Neural progenitor cell (in vitro differentiated cells): ENCODE measurements around the gene MEGF10. TPM values are rescaled to one million over a fixed set of nuclear protein-coding genes. Genes with fewer than 3 reads are reported as not detected.

Experiments
- DNase-seq: peaks from one replicate; pipeline ENCODE4 v3.0.0-alpha.2; 2016; ENCODE audit warnings: low spot score
- H2AFZ ChIP-seq: fragments of 200-600 bp; sonication (generic); replicated peaks from 2 replicates; pipeline ENCODE4 v1.6.1; 2016; ENCODE audit warnings: antibody characterized with exemption
- H3F3A ChIP-seq: fragments of 200-600 bp; sonication (generic); 2 replicates; pipeline ENCODE4 v1.6.1; 2016; ENCODE audit warnings: antibody characterized with exemption, low read depth
- H3K27ac ChIP-seq: fragments of 200-600 bp; sonication (generic); 2 replicates; pipeline ENCODE4 v1.5.1; 2016; ENCODE audit warnings: mild to moderate bottlenecking
- H3K27me3 ChIP-seq: fragments of 200-600 bp; sonication (generic); 2 replicates; pipeline ENCODE4 v1.6.1; 2016; ENCODE audit warnings: mild to moderate bottlenecking, moderate library complexity
- H3K36me3 ChIP-seq: fragments of 200-600 bp; sonication (generic); 2 replicates; pipeline ENCODE4 v1.5.1; 2016
- H3K4me1 ChIP-seq: fragments of 200-600 bp; sonication (generic); 2 replicates; pipeline ENCODE4 v1.6.1; 2016; ENCODE audit warnings: mixed run types
- H3K4me2 ChIP-seq: fragments of 200-600 bp; sonication (generic); 2 replicates; pipeline ENCODE4 v1.6.1; 2016
- H3K4me3 ChIP-seq: fragments of 200-600 bp; sonication (generic); 2 replicates; pipeline ENCODE4 v1.5.1; 2016
- H3K79me2 ChIP-seq: fragments of 200-600 bp; sonication (generic); 2 replicates; pipeline ENCODE4 v1.6.1; 2016; ENCODE audit warnings: low read depth
- H3K9ac ChIP-seq: fragments of 200-600 bp; sonication (generic); 2 replicates; pipeline ENCODE4 v1.6.1; 2016
- H3K9me3 ChIP-seq: fragments of 200-600 bp; sonication (generic); 2 replicates; pipeline ENCODE4 v1.5.1; 2016; ENCODE audit warnings: low read depth
- H4K20me1 ChIP-seq: fragments of 200-600 bp; sonication (generic); 2 replicates; pipeline ENCODE4 v1.6.1; 2016; ENCODE audit warnings: low read depth
- H3K27ac Mint-ChIP-seq: 3 replicates; pipeline ENCODE4 v1.8.0; 2021; ENCODE audit warnings: mixed read lengths
- H3K27me3 Mint-ChIP-seq: 2 replicates; pipeline ENCODE4 v1.8.0; 2022; ENCODE audit warnings: low read depth, mild to moderate bottlenecking, inconsistent platforms, moderate library complexity, mixed read lengths; ENCODE audit not compliant: insufficient read depth
- H3K36me3 Mint-ChIP-seq: 3 replicates; pipeline ENCODE4 v1.8.0; 2021; ENCODE audit warnings: mixed read lengths
- H3K4me1 Mint-ChIP-seq: 3 replicates; pipeline ENCODE4 v1.8.0; 2021; ENCODE audit warnings: mixed read lengths
- H3K4me3 Mint-ChIP-seq: 3 replicates; pipeline ENCODE4 v1.8.0; 2021; ENCODE audit warnings: mild to moderate bottlenecking, moderate library complexity, mixed read lengths
- H3K9me3 Mint-ChIP-seq: 3 replicates; pipeline ENCODE4 v1.8.0; 2020; ENCODE audit warnings: mixed read lengths
- EZH2 ChIP-seq: fragments of 200-600 bp; sonication (generic); IDR thresholded peaks from 2 replicates; pipeline ENCODE4 v1.6.1; 2017; ENCODE audit warnings: antibody characterized with exemption, mild to moderate bottlenecking, moderate library complexity
- EZH2phosphoT487 ChIP-seq: fragments of 200-600 bp; sonication (generic); IDR thresholded peaks from 2 replicates; pipeline ENCODE4 v1.6.1; 2017; ENCODE audit warnings: antibody characterized with exemption
- total RNA-seq: library from RNA; depleted of rRNA; stranded (reverse); fragments of >200 nt; gene quantifications from 2 replicates; pipeline ENCODE4 v1.2.3, GENCODE V29; 2015; ENCODE audit warnings: low replicate concordance
- TF ChIP-seq, protein P1 (sequence below): fragments of 200-600 bp; sonication (generic); IDR thresholded peaks from 2 replicates; pipeline ENCODE4 v1.5.1; 2017; ENCODE audit warnings: antibody characterized with exemption, mild to moderate bottlenecking

Gene MEGF10
- total RNA-seq, result 1.3 and 2.2 TPM in 2 replicates

DNA sequence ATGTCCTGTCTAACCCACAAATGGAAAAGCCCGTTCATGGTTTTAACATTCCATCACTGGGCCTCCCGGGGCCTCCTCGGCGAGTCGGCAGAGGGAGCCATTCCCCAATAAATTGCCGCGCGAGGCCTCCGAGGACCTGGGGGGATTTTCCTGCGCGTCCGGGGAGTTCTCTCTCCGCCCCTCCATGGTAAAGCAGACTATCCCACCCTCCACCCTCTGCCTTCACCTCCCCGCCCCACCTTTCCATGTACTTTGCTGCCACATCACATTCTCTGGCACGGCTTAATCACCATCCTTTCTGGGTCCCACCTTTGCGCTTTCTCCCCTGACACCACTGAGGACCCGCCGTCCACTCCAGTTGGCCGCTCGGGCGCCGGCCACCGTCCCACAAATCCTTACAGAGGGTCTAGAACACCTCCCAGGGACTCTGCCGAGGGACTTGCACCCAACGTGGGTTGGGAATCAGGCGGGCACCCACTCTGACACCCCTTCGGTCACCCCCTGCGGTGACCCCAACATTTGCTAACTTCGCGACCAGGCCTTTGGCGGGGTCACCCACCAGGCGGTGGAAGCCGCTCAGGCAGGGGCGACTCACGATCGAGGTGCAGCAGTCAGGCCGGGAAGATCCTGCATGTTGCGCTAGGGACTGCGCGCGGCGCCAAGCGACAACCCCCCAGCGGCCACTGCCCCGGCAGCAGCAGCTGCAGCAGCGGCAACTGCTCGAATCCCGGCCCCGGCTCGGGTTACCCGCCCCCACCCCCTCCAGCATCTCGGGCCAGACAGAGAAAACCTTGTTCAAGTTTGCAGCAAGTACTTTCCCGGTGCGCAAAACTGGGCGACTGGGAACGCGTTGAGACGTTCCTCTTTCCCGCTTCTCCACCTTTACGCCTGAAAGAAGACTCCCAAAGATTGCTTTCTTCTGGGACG, at the start of gene MEGF10:
TSS of gene MEGF10 (plus strand) at position 778 of the 927 bp plus-strand sequence. CDS start 40,513 bp downstream, outside the sequence.
- H3K27ac ChIP-seq, result no peak within 1 kb of the TSS
- no peaks in the 10 kb centered on the region for H3K79me2 ChIP-seq
- H3K4me1 ChIP-seq, result no peaks in the 10 kb centered on the region
- no peaks in the 10 kb centered on the region for H3K36me3 Mint-ChIP-seq
- DNase-seq, result peak; percentile 85
- H3K9me3 ChIP-seq, result peaks cover 5% of the 10 kb centered on the region
- H3K27me3 ChIP-seq, result peaks cover 29% of the 10 kb centered on the region
- H3K9me3 Mint-ChIP-seq, result peaks cover 7% of the 10 kb centered on the region
- peaks cover 26% of the 10 kb centered on the region for H3K4me1 Mint-ChIP-seq
- peak within 1 kb of the TSS; percentile 93 for H2AFZ ChIP-seq
- peak within 1 kb of the TSS; percentile 81 for H3K27ac Mint-ChIP-seq
- peak within 1 kb of the TSS; percentile 60 for H3K4me3 ChIP-seq
- TF ChIP-seq EZH2phosphoT487, result peak; percentile 61
- TF ChIP-seq EZH2, result no peak
- TF ChIP-seq, protein P1, sequence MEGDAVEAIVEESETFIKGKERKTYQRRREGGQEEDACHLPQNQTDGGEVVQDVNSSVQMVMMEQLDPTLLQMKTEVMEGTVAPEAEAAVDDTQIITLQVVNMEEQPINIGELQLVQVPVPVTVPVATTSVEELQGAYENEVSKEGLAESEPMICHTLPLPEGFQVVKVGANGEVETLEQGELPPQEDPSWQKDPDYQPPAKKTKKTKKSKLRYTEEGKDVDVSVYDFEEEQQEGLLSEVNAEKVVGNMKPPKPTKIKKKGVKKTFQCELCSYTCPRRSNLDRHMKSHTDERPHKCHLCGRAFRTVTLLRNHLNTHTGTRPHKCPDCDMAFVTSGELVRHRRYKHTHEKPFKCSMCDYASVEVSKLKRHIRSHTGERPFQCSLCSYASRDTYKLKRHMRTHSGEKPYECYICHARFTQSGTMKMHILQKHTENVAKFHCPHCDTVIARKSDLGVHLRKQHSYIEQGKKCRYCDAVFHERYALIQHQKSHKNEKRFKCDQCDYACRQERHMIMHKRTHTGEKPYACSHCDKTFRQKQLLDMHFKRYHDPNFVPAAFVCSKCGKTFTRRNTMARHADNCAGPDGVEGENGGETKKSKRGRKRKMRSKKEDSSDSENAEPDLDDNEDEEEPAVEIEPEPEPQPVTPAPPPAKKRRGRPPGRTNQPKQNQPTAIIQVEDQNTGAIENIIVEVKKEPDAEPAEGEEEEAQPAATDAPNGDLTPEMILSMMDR, result peak; percentile 79
- no peaks in the 10 kb centered on the region for H3K36me3 ChIP-seq
- H3K4me3 Mint-ChIP-seq, result peak within 1 kb of the TSS; percentile 97
- peaks cover 2% of the 10 kb centered on the region for H3K27me3 Mint-ChIP-seq
- H3K9ac ChIP-seq, result no peak within 1 kb of the TSS
- peaks cover 9% of the 10 kb centered on the region for H3F3A ChIP-seq
- no peaks in the 10 kb centered on the region for H4K20me1 ChIP-seq
- peak within 1 kb of the TSS; percentile 92 for H3K4me2 ChIP-seq

DNA sequence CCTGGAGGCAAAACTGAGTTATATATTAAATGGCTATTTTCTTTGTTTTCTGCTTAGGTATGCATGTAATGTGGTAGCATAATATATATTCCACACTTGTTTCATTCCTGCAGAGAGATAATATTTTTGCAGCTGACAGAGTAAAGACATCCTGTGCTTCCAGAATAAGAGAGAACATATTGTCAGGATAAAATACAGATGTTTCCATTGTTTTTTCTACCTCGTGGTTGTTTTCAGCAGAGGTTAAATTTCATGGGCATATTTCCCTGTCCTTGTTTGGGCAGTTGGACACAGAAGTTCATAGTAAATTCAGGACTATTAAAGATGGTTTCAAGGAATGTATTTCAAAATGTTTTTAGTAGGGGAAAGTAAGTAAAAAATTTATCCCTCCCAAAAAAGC, 47.6 kb upstream of the MEGF10 start:
- peaks cover 8% of the 10 kb centered on the region for H3K9me3 Mint-ChIP-seq

DNA sequence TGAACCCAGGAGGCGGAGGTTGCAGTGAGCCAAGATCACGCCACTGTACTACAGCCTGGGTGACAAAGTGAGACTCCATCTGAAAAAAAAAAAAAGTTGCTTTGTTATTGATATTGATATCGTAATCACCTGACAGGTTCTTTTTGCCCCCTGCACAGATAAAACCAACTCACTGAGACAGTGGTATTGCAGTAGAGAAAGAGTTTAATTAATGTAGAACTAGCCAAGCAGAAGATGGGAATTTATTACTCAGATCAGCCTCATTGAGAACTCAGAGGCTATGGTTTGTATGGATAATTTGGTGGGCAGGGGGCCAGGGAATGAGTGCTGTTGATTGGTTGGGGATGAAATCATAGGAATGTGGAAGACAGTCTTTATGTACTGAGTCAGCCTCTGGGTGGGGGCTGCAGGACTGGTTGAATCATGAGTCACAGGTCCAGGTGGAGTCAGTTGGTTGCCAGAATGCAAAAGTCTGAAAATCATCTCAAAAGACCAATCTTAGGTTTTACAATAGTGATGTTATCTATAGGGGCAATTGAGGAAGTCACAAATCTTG, 35.8 kb upstream of the MEGF10 start:
- Histone ChIP-seq H3K79me2 (no peaks in the 10 kb centered on the region), H4K20me1 (no peaks in the 10 kb centered on the region), H3K27ac (no peak overlapping the region), H3K9ac (no peak overlapping the region), H3K27me3 (no peaks in the 10 kb centered on the region), H3F3A (peaks cover 17% of the 10 kb centered on the region), H3K36me3 (no peaks in the 10 kb centered on the region), H2AFZ (no peak overlapping the region), H3K4me1 (no peaks in the 10 kb centered on the region), H3K9me3 (peaks cover 5% of the 10 kb centered on the region), H3K4me2 (no peak overlapping the region), H3K4me3 (no peak overlapping the region)
- Mint-ChIP-seq H3K9me3 (peaks cover 17% of the 10 kb centered on the region), H3K4me3 (peak overlapping the region; percentile 24), H3K27me3 (peaks cover 5% of the 10 kb centered on the region), H3K4me1 (no peaks in the 10 kb centered on the region), H3K36me3 (peaks cover 4% of the 10 kb centered on the region), H3K27ac (no peak overlapping the region)
- TF ChIP-seq EZH2phosphoT487 (no peak), EZH2 (no peak)
- TF ChIP-seq, protein P1, result no peak
- DNase-seq, result no peak

More for the DNA sequence above, 47.6 kb upstream of the MEGF10 start:
- H3K4me1 Mint-ChIP-seq, result no peaks in the 10 kb centered on the region
- Histone ChIP-seq H3K9ac (no peak overlapping the region), H3K27ac (no peak overlapping the region), H3K4me2 (no peak overlapping the region), H3F3A (no peaks in the 10 kb centered on the region), H3K27me3 (no peaks in the 10 kb centered on the region), H3K9me3 (no peaks in the 10 kb centered on the region), H3K4me1 (no peaks in the 10 kb centered on the region), H3K79me2 (no peaks in the 10 kb centered on the region), H3K36me3 (no peaks in the 10 kb centered on the region), H3K4me3 (no peak overlapping the region), H2AFZ (no peak overlapping the region), H4K20me1 (no peaks in the 10 kb centered on the region)
- H3K27ac Mint-ChIP-seq, result no peak overlapping the region
- H3K4me3 Mint-ChIP-seq, result no peak overlapping the region
- no peaks in the 10 kb centered on the region for H3K27me3 Mint-ChIP-seq
- DNase-seq, result no peak
- TF ChIP-seq EZH2phosphoT487, result no peak
- TF ChIP-seq EZH2, result no peak
- no peaks in the 10 kb centered on the region for H3K36me3 Mint-ChIP-seq
